GM21423 (cell line): ENCODE measurements around the gene USP46.

Source experiments
- ATAC-seq: cut with Tn5 transposase; IDR thresholded peaks from one replicate; pipeline ENCODE4 v1.9.1; 2021; ENCODE audit warnings: mild to moderate bottlenecking, moderate library complexity; ENCODE audit not compliant: unreplicated experiment

Gene USP46

DNA sequence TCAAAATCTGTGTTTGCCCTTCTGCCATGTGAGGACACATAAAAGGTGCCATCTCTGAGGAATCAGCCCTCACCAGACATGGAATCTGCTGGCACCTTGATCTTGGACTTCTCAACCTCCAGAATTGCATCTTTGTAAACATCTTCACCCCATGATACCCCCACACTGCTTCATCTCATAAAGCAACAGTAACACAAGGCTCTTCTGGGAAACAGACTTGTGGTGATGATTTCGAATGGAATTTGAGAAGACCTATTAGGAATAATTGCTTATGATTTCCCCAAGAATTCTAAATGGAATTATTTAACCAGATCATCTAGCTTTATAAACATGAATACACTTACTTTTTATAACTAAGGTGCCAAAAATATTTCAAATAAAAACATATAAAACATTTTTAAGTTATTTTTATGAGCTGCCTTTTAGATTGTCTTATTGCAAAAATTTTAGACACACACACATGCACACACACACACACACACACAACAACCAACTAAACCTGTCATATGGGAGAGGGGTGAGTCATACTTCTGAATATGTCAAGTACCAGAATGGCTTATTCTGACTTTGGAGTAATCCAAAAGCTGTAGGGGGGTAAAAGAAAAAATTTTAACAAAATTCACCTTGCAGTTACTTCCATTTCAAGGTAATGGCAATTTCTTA is 82.0 kb downstream of the USP46 start:
- ATAC-seq: no peak

- ATAC-seq: no peak
Measured at GRCh38 chr4:52576326-52576725, 82.8 kb downstream of the USP46 start.

DNA sequence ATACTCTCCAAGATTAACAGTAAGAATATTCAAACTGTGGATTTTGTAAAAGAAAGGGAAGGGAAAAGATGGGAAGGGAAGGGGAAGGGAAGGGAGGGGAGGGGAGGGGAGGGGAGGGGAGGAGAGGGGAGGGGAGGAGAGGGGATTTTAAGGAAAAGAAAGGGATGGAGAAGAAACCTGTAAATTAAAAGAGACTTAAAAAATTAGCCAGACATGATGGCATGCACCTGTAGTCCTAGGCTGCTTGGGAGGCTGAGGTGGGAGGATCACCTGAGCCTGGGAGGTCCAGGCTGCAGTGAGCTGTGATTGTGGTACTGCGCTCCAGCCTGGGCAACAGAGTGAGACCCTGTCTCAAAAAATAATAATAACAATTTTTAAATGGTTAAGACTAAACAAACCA is 83.7 kb downstream of the USP46 start:
- ATAC-seq: no peak

- ATAC-seq: no peak
Measured at GRCh38 chr4:52574036-52574435, 85.1 kb downstream of the USP46 start.

DNA sequence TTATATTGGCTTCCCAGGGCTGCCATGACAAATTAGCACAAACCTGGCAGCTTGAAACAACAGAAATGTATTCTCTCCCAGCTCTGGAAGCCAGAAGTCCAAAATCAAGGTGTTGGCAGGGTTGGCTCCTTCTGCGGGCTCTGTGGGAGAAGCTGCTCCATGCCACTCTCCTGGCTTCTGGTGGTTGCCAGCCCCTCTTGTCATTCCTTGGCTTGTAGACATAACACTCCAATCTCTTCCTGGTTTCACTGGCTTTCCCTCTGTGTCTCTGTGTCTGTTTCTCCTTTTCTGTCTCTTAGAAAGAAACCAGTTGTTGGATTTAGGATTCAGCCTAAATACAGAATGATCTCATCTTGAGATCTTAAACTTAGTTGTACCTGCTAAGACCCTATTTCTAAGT is 85.5 kb downstream of the USP46 start:
- ATAC-seq: no peak

DNA sequence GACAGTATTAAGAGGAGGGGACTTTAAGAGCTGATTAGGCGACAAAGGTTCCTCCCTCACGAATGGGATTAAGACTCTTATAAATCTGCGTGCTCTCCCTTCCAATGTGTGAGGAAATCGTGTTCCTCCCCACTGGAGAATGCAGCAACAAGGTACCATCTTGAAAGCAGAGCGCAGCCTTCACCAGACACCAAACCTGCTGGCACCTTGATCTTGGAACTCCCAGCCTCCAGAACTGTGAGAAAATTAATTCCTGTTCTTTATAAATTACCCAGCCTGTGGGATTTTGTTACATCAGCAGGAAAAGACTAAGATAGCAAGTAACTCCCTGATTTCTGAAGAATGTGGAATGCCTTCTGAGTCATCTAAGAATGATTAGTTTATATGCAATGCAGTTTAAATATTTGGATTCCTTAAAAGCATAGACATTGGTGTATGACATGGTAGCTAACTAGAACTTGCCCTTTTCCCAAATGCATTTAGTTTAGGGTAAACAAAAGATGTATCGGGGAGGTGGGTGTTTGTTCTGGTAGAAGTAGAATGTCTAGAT is 86.1 kb downstream of the USP46 start:
- no peak for ATAC-seq

DNA sequence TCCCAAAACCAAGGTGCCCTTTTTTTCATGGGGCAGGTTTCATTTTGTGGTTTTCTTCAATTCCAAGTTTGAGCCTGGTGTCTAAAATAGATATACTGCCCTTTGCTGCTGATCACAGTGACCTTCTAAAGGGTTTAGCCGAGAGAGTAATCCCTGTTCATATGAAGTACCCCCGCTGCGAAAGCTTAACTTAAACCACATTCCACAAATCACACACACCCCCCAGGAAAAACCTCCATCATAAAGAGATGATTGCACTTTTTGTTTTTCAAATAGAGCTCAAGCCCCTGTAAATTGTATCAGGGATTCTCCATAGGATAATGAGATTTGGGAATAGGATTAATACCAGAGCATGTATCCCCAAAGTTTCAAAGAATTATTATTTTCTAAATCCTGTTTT is 90.8 kb downstream of the USP46 start:
- no peak for ATAC-seq

- ATAC-seq: no peak
Measured at GRCh38 chr4:52566136-52567031, 92.7 kb downstream of the USP46 start.

DNA sequence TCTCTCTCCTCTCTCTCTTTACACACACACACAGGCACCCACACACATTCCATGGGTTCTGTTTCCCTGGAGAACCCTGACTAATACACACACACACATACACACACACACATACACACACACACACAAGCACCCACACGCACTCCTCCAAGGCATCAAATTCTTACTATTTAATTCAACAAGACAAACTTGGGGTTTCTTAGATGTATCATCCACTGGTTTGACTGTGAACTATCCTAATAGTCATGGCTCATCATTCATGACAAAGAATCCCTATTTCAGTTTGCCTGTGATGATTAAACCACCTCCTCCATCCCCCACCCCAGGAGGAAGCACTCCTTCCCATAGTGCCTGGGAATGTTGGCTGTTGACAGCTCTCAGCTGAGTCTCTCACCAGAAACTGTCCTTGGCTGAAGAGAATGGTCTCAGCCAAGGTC is 98.2 kb downstream of the USP46 start:
- ATAC-seq: no peak

DNA sequence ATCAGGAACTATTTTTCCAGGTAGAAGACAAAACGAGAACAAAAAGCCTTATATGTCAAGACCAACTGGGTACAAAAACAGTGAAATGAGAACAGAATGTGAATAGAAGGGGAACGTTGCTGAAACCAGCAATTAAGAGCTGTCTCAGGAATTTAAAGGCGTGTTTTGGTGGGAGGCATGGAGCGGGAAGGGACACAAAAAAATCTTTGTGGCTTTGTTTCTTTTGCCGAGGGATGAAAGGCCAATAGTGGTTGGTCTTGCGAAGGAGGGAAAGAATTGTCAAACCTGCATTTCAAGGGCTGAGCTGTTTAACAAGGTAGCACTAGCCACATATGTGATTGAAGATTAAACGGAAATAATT is 103.8 kb downstream of the USP46 start:
- no peak for ATAC-seq

GRCh38 chr4:52554612-52555355 is 104.3 kb downstream of the USP46 start:
- no peak for ATAC-seq

DNA sequence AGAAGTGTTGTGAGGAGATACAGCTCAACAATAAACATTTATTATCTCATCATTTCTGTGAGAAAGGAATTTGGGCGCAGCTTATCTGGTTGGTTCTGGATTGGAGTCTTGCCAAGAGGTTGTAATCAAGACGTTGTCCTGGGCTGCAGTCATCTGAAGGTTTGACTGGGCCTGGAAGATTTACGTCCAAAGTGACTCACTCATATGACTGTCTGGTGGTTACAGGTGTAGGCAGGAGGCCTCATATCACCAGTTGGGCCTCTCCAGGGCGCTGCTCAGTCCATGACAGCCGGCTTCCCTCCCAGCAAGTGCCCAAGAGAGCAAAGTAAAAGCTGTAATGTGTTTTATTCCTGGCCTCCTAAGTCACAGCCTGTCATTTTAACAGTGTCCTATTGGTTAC is 106.3 kb downstream of the USP46 start:
- no peak for ATAC-seq

GRCh38 chr4:52551487-52551886 is 107.6 kb downstream of the USP46 start:
- no peak for ATAC-seq

GRCh38 chr4:52550186-52550585 is 108.9 kb downstream of the USP46 start:
- no peak for ATAC-seq

- no peak for ATAC-seq
Measured at GRCh38 chr4:52548818-52549570, 110.1 kb downstream of the USP46 start.

GRCh38 chr4:52546449-52546848 is 112.7 kb downstream of the USP46 start:
- no peak for ATAC-seq

- peak; percentile 79 for ATAC-seq
Measured at GRCh38 chr4:52545099-52546069, 113.7 kb downstream of the USP46 start.
